Adipocyte (in vitro differentiated cells): ENCODE data around the gene LIPC.
A peak's percentile ranks its signal among the peaks of the same experiment; 100 is the strongest.

Source experiments
- DNase-seq: peaks from one replicate; pipeline ENCODE4 v3.0.0-alpha.2; 2015; ENCODE audit warnings: low read depth
- H3K27me3 ChIP-seq: replicated peaks from 2 replicates; pipeline ENCODE4 v1.7.0; 2013; ENCODE audit warnings: mild to moderate bottlenecking, low read length, moderate library complexity; ENCODE audit not compliant: control insufficient read depth, insufficient read depth
- H3K36me3 ChIP-seq: 2 replicates; pipeline ENCODE4 v1.7.0; 2013; ENCODE audit warnings: low read length, mild to moderate bottlenecking, moderate library complexity; ENCODE audit not compliant: control insufficient read depth, insufficient read depth, severe bottlenecking
- H3K4me1 ChIP-seq: 2 replicates; pipeline ENCODE4 v1.7.0; 2013; ENCODE audit warnings: mild to moderate bottlenecking, low read length, moderate library complexity; ENCODE audit not compliant: control insufficient read depth, insufficient read depth
- H3K4me3 ChIP-seq: 2 replicates; pipeline ENCODE4 v1.7.0; 2013; ENCODE audit warnings: mild to moderate bottlenecking, low read length, moderate library complexity
- H3K9ac ChIP-seq: 2 replicates; pipeline ENCODE4 v1.7.0; 2013; ENCODE audit warnings: mild to moderate bottlenecking, low read length, moderate library complexity
- H3K9me3 ChIP-seq: 2 replicates; pipeline ENCODE4 v1.7.0; 2013; ENCODE audit warnings: mild to moderate bottlenecking, low read length, moderate library complexity; ENCODE audit not compliant: control insufficient read depth

Gene LIPC

GRCh38 chr15:58523634-58524033, 91.8 kb downstream of the LIPC start:
- Histone ChIP-seq H3K4me3 (no peak overlapping the region), H3K9me3 (no peaks in the 10 kb centered on the region), H3K36me3 (no peaks in the 10 kb centered on the region), H3K9ac (no peak overlapping the region), H3K27me3 (no peaks in the 10 kb centered on the region), H3K4me1 (peaks cover 27% of the 10 kb centered on the region)
- DNase-seq: no peak

- peaks cover 29% of the 10 kb centered on the region for H3K4me1 ChIP-seq
- no peak overlapping the region for H3K4me3 ChIP-seq
- DNase-seq: peak; percentile 19
- H3K36me3 ChIP-seq: no peaks in the 10 kb centered on the region
- H3K27me3 ChIP-seq: no peaks in the 10 kb centered on the region
- H3K9me3 ChIP-seq: no peaks in the 10 kb centered on the region
- H3K9ac ChIP-seq: no peak overlapping the region
These were observed 92.5 kb downstream of the LIPC start for GRCh38 chr15:58524247-58524646.

GRCh38 chr15:58525991-58526421, 94.2 kb downstream of the LIPC start:
- Histone ChIP-seq H3K27me3 (no peaks in the 10 kb centered on the region), H3K9ac (no peak overlapping the region), H3K4me1 (peaks cover 29% of the 10 kb centered on the region), H3K36me3 (no peaks in the 10 kb centered on the region), H3K9me3 (no peaks in the 10 kb centered on the region), H3K4me3 (no peak overlapping the region)
- DNase-seq: no peak

- Histone ChIP-seq H3K4me1 (peaks cover 29% of the 10 kb centered on the region), H3K4me3 (no peak overlapping the region)
These were observed 94.9 kb downstream of the LIPC start for GRCh38 chr15:58526647-58527192.

GRCh38 chr15:58527573-58528187, 95.9 kb downstream of the LIPC start:
- no peak overlapping the region for H3K4me3 ChIP-seq
- peak overlapping the region; percentile 36 for H3K9ac ChIP-seq
- no peaks in the 10 kb centered on the region for H3K27me3 ChIP-seq
- no peaks in the 10 kb centered on the region for H3K9me3 ChIP-seq
- H3K36me3 ChIP-seq: no peaks in the 10 kb centered on the region
- DNase-seq: no peak
- peaks cover 29% of the 10 kb centered on the region for H3K4me1 ChIP-seq

More at GRCh38 chr15:58526647-58527192, 94.9 kb downstream of the LIPC start:
- DNase-seq: no peak
- H3K36me3 ChIP-seq: no peaks in the 10 kb centered on the region
- no peaks in the 10 kb centered on the region for H3K9me3 ChIP-seq
- no peak overlapping the region for H3K9ac ChIP-seq
- H3K27me3 ChIP-seq: no peaks in the 10 kb centered on the region

- no peaks in the 10 kb centered on the region for H3K36me3 ChIP-seq
- H3K27me3 ChIP-seq: no peaks in the 10 kb centered on the region
- H3K9ac ChIP-seq: peak overlapping the region; percentile 41
- peak; percentile 82 for DNase-seq
- H3K4me1 ChIP-seq: peaks cover 29% of the 10 kb centered on the region
- H3K9me3 ChIP-seq: no peaks in the 10 kb centered on the region
- peak overlapping the region; percentile 14 for H3K4me3 ChIP-seq
These were observed 96.5 kb downstream of the LIPC start for GRCh38 chr15:58528188-58528870.

GRCh38 chr15:58529041-58529440, 97.2 kb downstream of the LIPC start:
- DNase-seq: no peak

GRCh38 chr15:58530056-58530590, 98.3 kb downstream of the LIPC start:
- Histone ChIP-seq H3K9me3 (no peaks in the 10 kb centered on the region), H3K27me3 (peaks cover 10% of the 10 kb centered on the region), H3K4me3 (no peak overlapping the region), H3K36me3 (no peaks in the 10 kb centered on the region), H3K9ac (no peak overlapping the region), H3K4me1 (peaks cover 29% of the 10 kb centered on the region)
- no peak for DNase-seq

More at GRCh38 chr15:58529041-58529440, 97.2 kb downstream of the LIPC start:
- H3K4me1 ChIP-seq: peaks cover 29% of the 10 kb centered on the region
- no peaks in the 10 kb centered on the region for H3K36me3 ChIP-seq
- no peaks in the 10 kb centered on the region for H3K9me3 ChIP-seq
- no peak overlapping the region for H3K4me3 ChIP-seq
- no peaks in the 10 kb centered on the region for H3K27me3 ChIP-seq
- no peak overlapping the region for H3K9ac ChIP-seq

GRCh38 chr15:58532126-58532525, 100.3 kb downstream of the LIPC start:
- no peaks in the 10 kb centered on the region for H3K9me3 ChIP-seq
- peaks cover 18% of the 10 kb centered on the region for H3K4me1 ChIP-seq
- peaks cover 12% of the 10 kb centered on the region for H3K27me3 ChIP-seq
- DNase-seq: no peak
- H3K36me3 ChIP-seq: no peaks in the 10 kb centered on the region
- no peak overlapping the region for H3K4me3 ChIP-seq
- no peak overlapping the region for H3K9ac ChIP-seq

GRCh38 chr15:58534556-58534955, 102.8 kb downstream of the LIPC start:
- H3K27me3 ChIP-seq: peaks cover 15% of the 10 kb centered on the region
- H3K9ac ChIP-seq: no peak overlapping the region
- peaks cover 4% of the 10 kb centered on the region for H3K9me3 ChIP-seq
- no peaks in the 10 kb centered on the region for H3K4me1 ChIP-seq
- H3K4me3 ChIP-seq: no peak overlapping the region
- no peaks in the 10 kb centered on the region for H3K36me3 ChIP-seq
- DNase-seq: no peak

GRCh38 chr15:58535337-58535736, 103.5 kb downstream of the LIPC start:
- H3K4me3 ChIP-seq: no peak overlapping the region
- H3K9me3 ChIP-seq: peaks cover 4% of the 10 kb centered on the region
- H3K9ac ChIP-seq: no peak overlapping the region
- no peak for DNase-seq
- no peaks in the 10 kb centered on the region for H3K36me3 ChIP-seq
- peaks cover 18% of the 10 kb centered on the region for H3K27me3 ChIP-seq
- H3K4me1 ChIP-seq: no peaks in the 10 kb centered on the region
